Activated naive CD4-positive, alpha-beta T cell (primary cell): ENCODE measurements around the gene SYTL3.
"Not testable (repeated sequence)": the region's sequence is repeated elsewhere in the genome, so short reads cannot be mapped to it uniquely, and the experiment has no call there.

Experiments
- DNase-seq, 4 experiments: peaks; one replicate each; lab custom pipeline; 2025; lab: John Stamatoyannopoulos, UW

Gene SYTL3

GRCh38 chr6:158776737-158777136 is 126.9 kb downstream of the SYTL3 start:
- no peak for DNase-seq

- no peak for DNase-seq
Measured at GRCh38 chr6:158777510-158777909, 127.7 kb downstream of the SYTL3 start.

- no peak for DNase-seq
Measured at GRCh38 chr6:158778005-158778527, 128.2 kb downstream of the SYTL3 start.

DNA sequence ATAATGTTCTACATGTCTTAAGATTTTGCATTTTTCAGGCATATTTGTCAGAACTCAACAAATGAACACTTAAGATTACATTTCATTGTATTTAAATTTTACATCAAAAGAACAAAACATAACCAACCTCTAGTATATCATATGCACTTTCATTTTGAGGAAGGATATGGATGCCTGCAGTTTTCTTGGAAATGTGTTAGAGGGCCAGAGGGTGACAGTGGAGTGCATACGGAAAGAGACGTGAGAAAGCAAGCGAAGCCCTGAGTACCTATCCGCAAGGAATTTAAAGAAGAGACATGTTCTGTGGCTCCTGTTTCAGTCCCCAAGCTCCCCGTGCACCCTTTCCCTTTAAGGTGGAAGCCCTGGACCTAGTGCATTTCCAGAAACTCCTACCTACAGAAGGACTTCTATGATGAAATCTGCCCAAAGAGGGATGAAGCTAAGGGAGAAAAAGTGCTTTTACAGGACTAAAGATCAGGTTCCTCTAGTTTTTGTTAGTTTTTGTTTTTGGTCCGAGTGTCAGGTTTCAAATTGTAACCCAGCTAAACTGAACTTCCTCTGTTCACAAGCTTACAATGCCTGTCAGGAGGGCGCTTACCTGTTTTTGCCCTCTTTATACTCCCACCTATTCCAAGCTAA is 130.5 kb downstream of the SYTL3 start:
- DNase-seq: no peak

DNA sequence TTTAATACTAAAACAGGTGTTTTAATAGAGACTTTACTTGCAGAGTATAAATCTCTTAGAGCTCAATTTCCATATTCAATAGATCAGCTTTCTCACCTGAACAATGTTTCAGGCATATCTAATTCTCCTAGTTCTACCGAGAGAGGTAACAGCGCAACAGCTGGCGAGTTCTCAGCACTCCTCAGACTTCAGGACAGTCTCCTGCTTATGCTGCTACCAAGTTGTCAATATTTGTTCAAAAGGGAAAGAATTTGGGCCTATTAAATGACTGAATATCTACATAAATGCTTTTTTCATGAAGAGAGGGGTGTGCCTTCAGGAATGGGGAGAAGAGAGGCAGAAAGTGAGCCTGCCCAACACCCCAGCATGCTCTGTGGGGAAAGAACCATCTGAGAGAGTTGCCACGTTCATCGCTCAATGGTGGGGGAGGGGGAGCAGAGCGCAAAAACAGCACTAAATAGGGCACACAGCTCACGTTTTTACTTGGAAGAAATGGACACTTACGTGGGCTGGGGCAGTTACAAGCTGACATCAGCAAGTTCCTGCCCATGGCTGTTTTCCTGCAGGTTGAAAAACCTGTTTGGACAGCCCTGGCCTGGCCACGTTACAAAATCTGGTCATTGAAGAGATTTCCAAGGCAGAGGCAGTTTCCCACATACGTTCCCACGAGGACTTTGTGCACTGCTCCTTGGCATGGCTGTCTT is 131.3 kb downstream of the SYTL3 start:
- no peak for DNase-seq

- no peak for DNase-seq
Measured at GRCh38 chr6:158781692-158782373, 132.0 kb downstream of the SYTL3 start.

DNA sequence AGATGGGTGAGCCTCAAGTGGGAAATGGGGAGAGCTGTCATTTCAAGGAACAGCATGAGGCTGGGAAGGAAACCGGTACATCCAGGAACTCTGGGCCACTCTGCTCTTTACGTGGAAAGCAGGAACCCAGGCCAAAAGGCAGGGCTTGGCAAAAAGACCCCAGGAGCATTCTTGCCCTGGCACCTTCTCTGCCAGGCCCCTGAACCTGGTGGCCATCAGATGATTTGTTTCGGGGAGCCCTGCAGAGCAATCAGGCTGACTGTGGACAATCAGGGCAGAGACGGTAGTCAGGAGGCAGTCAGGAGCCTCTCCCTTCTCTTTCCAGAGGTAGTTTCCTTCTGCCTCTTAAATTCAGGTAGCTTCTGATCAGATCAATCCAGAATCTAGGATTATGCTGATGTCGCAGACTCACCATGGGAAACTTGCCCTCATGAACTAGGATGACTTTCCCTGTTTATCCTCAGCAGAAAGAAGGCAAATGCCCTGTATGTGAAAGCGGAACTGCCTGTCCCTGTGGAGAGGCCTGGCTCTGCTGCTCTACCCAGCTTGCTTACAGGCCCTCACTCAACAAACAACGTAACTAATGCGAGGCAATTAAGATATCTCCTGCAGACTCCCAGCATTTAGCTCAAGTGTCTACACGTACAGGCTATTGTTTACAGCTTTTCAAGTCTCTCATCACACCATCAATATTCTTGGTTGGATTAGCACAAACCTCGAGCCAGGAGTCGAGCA is 132.7 kb downstream of the SYTL3 start:
- no peak for DNase-seq

DNA sequence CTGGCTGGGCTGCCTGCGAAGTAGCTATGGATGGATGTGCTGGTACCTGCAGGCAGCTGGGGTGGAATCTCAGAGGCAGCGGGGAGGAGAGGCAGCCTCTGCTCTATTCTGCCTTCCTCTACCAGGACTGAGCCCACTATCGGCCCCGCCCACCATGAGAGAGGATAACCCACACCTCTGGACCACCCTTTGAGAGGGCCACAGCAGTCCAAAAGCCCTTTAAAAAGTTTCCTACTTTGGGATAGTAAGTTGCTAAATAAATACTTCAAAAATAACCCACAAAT is 133.3 kb downstream of the SYTL3 start:
- DNase-seq: no peak

DNA sequence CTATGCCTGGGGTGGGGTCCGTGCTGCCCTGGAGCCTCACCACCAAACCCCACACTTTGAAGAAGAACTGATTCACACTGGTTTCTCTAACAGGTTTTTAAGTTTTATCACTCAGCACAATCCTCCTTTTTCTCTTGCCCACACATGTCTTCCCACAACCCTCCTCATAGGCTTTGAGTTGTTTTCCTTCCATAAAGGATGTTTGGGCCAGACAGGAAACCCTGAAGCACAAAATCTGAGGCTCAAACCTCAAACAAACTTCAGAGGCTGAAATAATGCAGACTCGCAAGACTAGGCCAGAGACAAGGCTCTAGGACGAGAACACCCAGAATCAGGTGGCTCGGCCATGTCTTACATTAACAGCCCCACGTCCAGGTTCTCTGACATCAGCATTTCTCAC is 134.0 kb downstream of the SYTL3 start:
- DNase-seq: no peak

- DNase-seq: no peak
Measured at GRCh38 chr6:158784505-158784904, 134.7 kb downstream of the SYTL3 start.

DNA sequence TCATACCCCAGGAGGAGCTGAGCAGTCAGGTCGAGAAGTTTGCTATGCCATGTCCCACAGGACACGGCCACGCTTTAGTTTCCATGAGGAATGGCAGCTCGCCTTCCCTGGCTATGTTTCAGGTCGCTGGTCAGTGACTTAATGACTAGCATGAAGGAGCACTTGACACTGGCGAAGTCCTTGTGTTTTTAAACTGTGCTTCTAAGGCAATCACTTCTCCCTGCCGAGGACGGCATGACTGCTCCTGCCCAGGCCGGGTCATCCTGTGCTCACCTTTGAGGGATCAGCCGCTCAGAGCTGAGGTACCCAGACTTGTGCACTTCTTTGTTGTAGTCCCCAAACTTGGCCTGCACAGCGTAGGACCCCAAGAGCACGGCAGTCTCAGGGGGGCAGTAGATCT is 135.2 kb downstream of the SYTL3 start:
- DNase-seq: no peak

DNA sequence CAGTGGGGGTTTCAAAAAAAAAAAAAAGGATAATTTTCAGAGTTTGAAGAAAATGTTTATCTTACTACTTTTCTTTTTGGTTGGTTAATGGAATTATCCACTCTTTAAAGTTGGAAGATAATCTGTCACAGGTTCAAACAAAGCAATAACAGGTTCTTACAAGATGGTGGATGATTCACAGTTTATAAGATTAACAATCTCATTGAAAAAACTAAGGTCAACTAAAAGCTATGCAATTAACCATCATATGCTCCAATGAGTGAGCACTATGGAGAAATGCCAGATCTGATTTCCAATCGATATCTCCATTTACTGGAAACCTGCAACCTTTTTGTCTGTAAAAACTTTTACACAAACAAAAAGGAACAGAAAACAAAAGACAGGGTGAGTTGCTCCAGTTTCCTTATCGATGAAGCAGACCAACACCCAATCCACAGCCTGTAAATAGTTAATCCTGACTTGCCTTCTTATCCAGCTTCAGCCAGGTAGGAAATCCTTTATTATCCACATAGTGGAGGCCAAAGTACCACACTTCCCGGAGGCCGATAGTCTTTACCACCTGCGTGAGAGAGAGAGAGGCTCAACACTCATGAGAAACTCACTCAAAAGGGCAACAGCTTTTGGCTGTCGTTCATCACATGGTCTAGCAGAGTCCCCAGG is 136.9 kb downstream of the SYTL3 start:
- no peak for DNase-seq

DNA sequence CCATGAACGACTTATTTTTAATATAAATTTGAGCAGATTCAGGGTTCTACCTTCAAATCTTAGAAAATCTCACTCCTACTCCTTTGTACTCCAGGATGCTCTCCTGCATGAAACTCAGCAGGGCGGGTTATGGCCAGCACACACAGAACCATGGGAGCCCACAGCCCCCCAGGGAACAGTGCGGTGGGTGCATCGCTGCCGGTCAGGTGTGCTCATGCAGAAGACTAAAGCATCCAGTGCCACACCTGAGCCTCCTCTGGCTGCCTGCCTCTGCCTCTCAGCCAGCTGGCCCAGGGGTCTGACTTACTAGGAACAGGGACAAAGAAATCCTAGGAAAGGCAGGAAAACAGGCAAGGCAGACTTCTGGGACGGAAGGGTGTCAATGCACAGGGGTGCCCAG is 137.5 kb downstream of the SYTL3 start:
- no peak for DNase-seq

DNA sequence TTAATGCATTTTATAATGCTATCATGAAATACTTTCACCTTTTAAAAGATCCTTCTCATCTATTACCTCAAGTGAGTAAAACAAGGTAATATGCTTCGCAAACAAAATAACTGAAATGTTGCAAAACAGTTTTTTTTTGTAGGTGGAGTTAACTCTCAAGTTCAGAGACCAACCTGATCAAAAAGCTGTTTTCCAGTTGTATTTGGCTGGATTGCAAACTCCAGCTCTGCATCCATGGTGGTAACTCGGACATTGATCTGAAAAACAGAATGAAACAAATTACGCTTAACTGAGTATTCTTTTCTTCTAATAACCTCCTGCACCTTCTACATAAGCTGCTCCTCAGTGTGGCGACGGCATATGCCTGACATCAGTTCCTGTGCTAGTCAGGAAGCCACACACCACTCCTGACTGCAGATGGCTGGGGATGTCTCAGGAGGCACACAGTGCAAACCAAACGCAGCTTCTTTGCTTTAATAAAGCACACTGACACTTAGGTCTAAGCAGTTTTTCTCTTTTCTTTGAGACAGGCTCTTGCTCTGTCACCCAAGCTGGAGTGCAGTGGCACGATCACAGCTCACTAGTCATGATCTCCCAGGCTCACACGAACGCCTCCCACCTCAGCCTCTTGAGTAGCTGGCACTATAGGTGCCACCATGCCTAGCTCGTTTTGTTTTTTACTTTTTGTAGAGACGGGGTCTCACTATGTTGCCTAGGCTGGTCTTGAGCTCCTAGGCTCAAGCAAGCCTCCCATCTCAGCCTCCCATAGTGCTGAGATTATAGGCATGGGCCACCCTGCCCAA is 139.5 kb downstream of the SYTL3 start:
- peak in 2 of 4 experiments; percentile 38 to 51 for DNase-seq

GRCh38 chr6:158791274-158791855 is 141.5 kb downstream of the SYTL3 start:
- DNase-seq: no peak

DNA sequence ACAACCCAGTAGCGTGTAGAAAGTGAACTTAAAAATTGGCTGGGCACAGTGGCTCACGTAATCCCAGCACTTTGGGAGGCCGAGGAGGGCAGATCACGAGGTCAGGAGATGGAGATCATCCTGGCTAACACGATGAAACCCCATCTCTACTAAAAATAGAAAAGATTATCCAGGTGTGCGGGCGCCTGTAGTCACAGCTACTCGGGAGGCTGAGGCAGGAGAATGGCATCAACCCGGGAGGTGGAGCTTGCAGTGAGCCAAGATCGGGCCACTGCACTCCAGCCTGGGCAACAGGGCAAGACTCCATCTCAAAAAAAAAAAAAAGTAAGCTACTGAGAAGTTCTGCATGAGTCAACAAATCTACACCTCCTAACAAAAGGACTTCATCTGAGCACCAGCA is 142.7 kb downstream of the SYTL3 start:
- not testable (repeated sequence) for DNase-seq

- no peak for DNase-seq
Measured at GRCh38 chr6:158793432-158793831, 143.6 kb downstream of the SYTL3 start.

GRCh38 chr6:158795516-158795915 is 145.7 kb downstream of the SYTL3 start:
- DNase-seq: no peak

DNA sequence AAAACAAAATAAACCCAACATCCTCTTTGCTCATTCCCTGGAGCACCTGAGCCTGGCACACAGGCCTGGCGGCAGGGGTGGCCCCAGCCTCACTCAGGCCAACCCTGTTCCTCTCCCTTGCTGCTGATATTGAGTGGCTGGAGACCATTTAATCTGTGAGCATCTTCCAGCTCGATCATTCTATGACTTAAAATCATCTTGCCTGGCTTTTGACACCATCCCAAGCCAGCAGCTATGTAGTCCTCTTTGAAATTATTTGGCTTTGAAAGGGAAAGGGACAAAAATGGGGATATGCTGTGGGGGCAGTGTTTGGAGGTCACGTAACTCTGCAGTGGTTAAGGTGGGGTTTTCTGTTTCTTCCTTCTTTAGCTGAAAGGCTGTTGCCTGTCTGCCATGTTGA is 146.5 kb downstream of the SYTL3 start:
- no peak for DNase-seq

DNA sequence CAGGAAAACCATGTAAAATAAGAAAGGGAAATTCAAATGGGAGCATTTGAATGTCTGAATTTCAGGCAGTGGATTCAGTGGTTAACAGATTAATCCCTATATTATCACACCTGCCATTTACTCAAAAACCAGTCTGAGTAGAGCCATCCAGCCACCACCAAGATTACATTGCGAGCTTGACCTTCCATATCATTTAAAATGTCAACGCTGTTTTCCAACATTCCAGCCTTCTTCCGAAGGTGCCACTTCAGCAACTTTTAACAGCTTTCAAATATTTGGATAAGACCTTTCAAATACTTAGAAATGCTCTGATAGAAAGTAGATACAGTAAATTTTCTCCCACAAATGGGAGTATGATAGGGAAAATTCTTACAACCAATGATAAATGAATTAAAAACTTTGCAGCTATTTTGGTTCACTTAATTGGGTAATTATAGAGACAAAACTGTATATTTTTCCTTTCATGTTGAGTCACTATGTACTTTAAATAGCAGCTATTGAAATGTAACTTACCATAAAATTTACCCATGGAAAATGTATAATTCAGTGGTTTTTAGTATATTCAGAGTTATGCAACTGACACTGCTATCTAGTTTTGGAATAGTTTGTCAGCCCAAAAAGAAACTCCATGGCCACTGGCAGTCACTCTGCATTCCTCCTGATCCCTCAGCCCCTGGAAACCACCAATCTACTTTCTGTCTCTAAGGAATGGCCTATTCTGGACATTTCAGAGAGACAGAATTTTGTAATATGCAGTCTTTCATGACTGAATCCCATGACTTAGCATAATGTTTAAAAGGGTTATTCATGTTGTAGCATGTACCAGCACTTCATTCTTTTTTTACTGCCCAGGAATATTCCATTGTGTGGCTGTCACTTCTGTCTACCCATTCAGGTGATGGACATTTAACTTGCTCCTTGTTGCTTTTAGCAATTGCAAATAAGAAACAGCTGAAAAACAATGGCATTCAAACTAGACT is 147.8 kb downstream of the SYTL3 start:
- no peak for DNase-seq
